ENCODE results near the gene FGF11. TPM values are rescaled to one million over a fixed set of nuclear protein-coding genes. Genes with fewer than 3 reads are reported as not detected.
A peak's percentile ranks its signal among the peaks of the same experiment; 100 is the strongest.

Gene FGF11
- total and polyA plus RNA-seq, 2 of the 13 experiments (the other 11 are each of a cell fraction or from before 2014, with no cell fraction given) = 0.20 to 7.6 TPM

DNA sequence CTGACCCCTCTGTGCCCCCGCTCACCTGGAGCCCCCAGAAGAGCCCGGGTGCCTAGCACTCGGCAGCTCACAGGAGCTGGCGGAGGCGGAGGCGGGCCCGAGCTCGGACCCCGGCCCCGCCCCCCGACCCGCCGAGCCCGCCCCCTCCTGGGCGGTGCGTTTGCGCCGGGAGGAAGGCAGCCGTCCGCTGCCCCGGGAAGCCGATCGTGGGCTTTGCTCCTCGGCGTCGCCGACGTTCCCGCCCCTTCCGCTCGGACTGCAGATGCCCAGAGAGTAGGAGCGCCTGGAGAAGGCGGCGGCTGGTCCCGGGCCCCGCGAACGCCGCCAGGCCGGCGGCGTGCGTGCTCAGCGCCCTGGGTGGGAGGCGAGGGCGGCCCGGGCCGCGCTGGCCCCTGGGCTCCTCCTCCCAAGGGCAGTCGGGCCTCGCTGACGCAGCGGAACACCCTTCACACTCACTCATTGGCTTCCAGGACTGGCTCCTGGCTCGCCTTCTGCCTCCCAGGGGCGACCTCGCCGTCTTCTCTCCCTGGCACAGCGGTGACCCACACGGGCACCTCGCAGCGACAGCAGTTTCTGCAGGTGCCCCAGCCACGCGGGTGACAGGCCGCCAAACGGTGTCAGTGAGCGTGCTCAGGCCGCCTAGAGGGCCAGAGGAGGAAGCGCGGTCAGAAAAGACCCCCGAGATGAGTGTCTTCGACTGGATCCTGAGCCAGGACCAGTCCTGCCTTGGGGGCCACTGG is 44.7 kb upstream of the FGF11 start, which contains the start of gene PLSCR3 (continued):
- TF ChIP-seq MZF1 (CRISPR knock-in tag; IDR thresholded peaks at IDR 0.05; ENCODE audit: borderline replicate concordance) = no peak
- no peak for TF ChIP-seq ZNF644 (CRISPR knock-in tag; IDR thresholded peaks at IDR 0.05; ENCODE audit: low read depth)
- no peak for TF ChIP-seq MTA3 (CRISPR knock-in tag; IDR thresholded peaks at IDR 0.05)
- TF ChIP-seq ZBTB14 (CRISPR knock-in tag; IDR thresholded peaks at IDR 0.05) = no peak
- no peak for TF ChIP-seq SETDB1 (CRISPR knock-in tag; IDR thresholded peaks at IDR 0.05; ENCODE audit: borderline replicate concordance)
- TF ChIP-seq ZMYM3 (CRISPR knock-in tag; IDR thresholded peaks at IDR 0.05) = no peak
- TF ChIP-seq MLLT10 (CRISPR knock-in tag; IDR thresholded peaks at IDR 0.05) = no peak
- peak in 1 of 2 experiments; percentile 55; a peak in 2 of 4 replicates for TF ChIP-seq HMGXB4 (CRISPR knock-in tag; IDR thresholded peaks at IDR 0.05; ENCODE audit: borderline replicate concordance in 1 of 2, low read depth in 1 of 2)
- TF ChIP-seq SRF (IDR thresholded peaks at IDR 0.05; ENCODE audit: low read depth, low read length) = no peak
- TF ChIP-seq, protein P1, sequence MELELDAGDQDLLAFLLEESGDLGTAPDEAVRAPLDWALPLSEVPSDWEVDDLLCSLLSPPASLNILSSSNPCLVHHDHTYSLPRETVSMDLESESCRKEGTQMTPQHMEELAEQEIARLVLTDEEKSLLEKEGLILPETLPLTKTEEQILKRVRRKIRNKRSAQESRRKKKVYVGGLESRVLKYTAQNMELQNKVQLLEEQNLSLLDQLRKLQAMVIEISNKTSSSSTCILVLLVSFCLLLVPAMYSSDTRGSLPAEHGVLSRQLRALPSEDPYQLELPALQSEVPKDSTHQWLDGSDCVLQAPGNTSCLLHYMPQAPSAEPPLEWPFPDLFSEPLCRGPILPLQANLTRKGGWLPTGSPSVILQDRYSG (CRISPR knock-in tag; IDR thresholded peaks at IDR 0.05) = peak; percentile 79; the same call in 1 of the 2 replicates
- TF ChIP-seq CSRNP2 (CRISPR knock-in tag; conservative IDR thresholded peaks at IDR 0.05; ENCODE audit: low read depth) = no peak
- TF ChIP-seq ZNF839 (CRISPR knock-in tag; IDR thresholded peaks at IDR 0.05; ENCODE audit: borderline replicate concordance) = no peak
- TF ChIP-seq ATF3 (CRISPR knock-in tag; IDR thresholded peaks at IDR 0.05) = no peak
- TF ChIP-seq ZBED4 (CRISPR knock-in tag; IDR thresholded peaks at IDR 0.05; ENCODE audit: borderline replicate concordance) = 0 out of 2 replicates have a peak, but pooled peaks have one; percentile 39
- TF ChIP-seq ZFP36 (IDR thresholded peaks at IDR 0.05; ENCODE audit: borderline replicate concordance, low read depth, low read length, partially characterized antibody) = no peak
- TF ChIP-seq ZNF572 (CRISPR knock-in tag; IDR thresholded peaks at IDR 0.05) = peak; percentile 74; the same call in 1 of the 2 replicates
- no peak for TF ChIP-seq JUND (CRISPR knock-in tag; IDR thresholded peaks at IDR 0.05)
- TF ChIP-seq, protein P2, sequence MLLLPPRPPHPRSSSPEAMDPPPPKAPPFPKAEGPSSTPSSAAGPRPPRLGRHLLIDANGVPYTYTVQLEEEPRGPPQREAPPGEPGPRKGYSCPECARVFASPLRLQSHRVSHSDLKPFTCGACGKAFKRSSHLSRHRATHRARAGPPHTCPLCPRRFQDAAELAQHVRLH (CRISPR knock-in tag; IDR thresholded peaks at IDR 0.05; ENCODE audit: borderline replicate concordance, low read depth) = peak; percentile 20; the same call in 1 of the 2 replicates

All from HepG2 (cell line).